SHP77 treated with DMSO at 0.1 percent for 48 hours (cell line): ENCODE results near the gene ZNF407.

ENCODE experiments used
- DNase-seq: peaks from one replicate; lab custom pipeline; 2025; lab: John Stamatoyannopoulos, UW

Gene ZNF407

DNA sequence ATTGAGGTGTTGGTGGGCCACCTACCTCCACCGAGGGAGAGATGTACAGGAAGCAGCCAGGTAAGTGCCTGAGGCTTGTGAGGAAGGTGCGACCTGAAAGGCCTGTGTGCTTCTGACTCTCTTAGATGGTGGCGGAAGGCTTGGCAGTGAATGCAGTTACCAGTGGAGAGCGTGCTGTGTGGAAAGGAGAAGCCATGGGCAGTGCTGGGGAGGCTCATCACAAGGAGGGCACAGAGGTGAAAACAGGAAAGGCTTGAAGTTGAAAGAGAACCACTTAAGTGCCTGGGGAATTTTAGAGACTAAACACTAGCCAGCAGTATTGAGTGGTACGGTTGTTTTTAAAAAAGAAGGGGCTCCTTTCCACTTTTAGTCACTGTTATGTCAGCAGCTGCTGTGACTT, 130.9 kb downstream of the ZNF407 start:
- no peak for DNase-seq

DNA sequence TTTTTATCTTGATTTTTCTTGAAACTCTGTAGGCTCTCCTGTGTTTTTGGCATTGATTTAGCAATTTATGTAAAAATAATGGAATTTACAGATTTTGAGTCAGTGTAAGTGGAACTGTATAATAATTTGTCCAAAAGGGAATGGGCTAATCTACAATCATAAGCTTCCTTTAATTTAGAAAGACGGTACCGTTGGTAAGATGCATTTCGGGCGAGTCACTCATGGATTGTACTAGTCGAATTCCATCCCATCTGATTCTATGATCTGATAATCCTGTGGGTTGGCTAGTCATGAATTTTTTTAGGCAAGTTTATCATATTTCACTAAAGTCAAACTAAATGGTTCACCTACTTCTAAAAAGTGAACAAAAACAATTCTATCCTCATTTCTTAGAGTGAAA, 133.4 kb downstream of the ZNF407 start:
- no peak for DNase-seq

DNA sequence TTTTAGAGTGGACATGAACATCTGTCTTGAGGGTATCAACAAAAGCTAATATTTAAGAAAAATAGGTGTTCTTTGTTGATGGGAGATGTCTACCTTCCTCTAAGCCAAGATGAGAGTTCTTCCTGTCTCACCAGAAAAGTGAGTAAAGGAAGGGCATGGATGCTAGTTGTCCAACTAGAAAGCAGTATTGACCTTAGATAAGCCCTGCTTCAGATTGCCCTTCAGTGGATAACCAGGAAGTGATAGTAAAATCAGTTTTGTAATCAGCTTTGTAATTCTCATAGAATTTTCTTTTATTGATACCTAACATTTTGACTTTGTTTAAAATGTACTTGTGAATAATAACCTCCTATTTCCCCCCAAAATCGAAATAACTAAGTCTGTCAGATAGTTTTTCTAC, 134.7 kb downstream of the ZNF407 start:
- DNase-seq = no peak

DNA sequence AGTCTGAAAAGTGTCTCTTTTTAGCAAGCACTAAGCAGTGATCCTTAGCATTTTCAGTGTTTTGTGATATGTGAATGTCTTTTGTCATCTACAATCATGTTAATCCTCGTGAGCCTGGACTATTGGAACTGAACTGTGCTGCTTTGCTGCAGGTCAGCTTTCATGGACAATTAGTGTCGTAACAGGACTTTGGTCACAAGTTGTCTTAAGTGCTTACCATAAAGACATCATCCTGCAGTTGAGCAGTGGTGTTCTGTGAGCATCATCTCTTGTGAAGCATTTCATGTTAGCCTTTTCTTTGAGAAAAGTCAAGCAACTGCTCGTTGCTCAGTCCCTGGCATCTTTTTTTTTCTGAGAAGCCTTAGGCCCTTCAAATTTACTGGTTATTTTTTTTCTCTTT, 135.9 kb downstream of the ZNF407 start:
- DNase-seq = no peak

DNA sequence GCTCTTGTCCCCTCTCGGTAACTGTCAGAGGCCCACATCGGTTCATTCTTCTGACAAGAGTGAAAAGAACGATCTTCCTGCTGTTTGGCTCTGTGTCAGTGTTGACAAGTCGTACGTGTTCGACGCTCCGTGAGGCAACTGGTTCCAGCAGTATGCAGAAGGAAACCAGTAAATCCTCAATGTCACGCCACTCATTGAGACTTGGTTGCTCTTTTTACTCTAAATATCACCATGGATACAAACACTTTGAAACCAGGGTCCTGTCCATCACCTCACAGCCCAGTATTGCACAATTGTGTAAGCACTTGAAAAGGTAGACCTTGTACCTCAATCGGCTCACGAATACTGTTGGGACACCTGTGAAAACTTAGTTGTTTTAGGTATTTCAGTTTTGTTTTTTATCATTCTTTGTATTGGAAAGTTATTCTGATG, 136.4 kb downstream of the ZNF407 start:
- DNase-seq = no peak

DNA sequence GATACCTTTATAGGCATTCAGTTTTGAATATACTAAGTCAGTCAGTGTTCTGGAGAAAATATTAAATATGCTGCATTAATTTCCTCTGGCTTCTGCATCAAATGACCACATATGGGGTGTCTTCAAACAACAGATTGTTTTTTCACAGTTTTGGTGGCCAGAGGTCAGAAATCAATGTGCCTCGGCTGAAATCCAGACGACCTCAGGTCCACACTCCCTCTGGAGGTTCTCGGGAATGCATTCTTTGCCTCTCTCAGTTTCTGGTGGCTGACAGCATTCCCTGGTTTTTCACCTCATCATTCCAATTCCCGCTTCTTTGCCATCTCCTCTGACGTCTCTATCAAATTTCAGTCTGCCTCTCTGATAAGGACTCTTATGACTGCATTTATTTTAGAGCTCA, 142.3 kb downstream of the ZNF407 start:
- no peak for DNase-seq

DNA sequence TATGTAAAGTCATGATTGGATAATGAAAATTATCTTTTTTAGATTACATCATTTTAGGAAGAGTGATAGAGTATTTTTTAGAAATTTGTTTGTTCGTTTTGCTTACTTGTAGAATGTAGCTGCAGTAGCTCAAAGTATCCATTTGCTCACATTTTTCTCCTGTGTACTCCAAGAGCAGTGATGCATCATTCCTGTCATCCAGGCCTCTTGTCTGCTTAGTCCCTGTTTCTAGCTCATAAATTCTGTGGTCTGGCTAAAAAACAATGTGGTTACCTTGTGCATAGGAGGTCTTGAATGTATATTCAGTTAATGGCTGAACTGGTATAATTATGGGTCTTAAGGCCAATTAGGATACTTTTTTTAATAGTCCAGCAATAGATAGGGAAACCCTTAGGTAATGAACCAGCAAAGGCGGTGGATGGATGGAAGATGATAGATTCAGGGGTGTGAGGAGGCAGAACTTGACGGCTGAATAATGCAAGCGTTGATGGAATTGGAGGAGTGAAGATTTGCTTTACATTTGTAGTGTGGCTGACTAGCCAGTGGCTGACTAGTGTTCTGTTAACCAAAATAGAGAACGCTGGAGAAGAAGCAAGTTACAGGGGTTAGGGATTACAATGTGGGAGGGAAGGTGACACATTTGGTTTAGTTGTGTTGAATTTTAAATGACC, 145.0 kb downstream of the ZNF407 start:
- no peak for DNase-seq

DNA sequence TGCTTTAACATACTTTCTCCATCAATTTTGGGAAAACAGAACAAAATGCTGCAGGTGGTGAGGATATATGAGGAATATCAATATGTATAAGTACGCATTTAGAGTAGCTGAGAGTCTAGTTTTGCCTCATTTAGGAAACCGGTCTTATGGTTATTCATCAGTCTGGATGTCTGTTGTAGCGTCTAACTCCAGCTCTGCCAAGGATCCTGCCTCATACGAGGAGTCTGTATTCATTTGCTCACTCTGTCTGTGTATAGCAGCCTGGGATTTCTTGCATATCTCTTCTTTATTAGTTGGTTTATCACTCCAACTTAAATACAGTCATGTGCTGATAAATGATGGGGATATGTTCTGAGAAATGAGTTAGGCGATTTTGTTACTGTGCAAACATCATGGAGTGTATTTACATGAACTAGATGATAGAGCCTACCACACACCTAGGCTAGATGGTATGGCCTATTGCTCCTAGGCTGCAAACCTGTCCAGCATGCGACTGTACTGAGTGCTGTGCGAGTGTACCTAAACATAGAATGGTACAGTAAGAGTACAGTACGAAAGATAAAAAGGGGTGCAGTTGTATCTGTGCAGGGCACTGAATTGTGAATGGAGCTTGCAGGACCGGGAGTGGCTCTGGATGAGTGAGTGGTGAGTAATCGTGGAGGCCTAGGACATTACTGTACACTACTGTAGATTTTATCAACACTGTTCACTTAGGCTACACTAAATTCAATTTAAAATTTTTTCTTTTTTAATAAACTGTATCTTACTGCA, 148.1 kb downstream of the ZNF407 start:
- peak; percentile 43 for DNase-seq

DNA sequence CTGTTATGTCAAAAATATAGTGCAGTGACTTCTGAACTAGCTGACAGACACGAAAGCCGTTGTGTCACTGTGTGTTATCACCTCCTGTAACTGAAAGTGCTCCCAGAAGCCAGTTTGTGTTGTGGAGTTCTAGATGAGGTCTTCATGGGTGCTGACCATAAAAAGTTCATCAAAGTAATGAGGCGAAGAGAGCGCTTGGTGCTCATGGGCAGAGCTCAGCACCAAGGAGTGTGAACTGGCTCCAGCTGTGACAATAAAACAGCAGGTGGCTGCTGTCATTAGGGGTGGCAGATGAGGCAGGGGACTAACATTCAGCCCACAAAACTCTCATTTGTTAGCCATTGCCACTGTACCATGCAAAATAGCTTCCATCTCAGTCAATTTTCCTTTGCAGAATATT, 151.1 kb downstream of the ZNF407 start:
- peak; percentile 94 for DNase-seq

DNA sequence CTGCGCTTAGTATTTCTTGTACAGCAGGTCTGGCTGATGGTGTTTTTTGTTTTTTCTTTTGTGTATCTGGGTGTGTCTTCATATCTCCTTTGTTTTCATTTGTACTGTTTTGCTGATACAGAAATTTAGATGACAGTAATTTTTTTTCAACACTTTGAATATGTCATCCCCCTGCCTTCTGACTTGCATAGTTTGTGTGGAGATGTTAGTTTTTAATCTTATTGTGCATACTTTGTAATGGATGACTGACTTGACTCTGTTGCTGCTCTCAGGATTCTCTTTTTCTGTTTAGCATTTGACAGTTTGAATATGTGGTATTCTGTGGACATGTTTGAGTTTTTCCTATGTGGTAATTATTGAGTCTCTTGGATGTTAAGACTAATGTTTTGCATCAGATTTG, 161.3 kb downstream of the ZNF407 start:
- no peak for DNase-seq

DNA sequence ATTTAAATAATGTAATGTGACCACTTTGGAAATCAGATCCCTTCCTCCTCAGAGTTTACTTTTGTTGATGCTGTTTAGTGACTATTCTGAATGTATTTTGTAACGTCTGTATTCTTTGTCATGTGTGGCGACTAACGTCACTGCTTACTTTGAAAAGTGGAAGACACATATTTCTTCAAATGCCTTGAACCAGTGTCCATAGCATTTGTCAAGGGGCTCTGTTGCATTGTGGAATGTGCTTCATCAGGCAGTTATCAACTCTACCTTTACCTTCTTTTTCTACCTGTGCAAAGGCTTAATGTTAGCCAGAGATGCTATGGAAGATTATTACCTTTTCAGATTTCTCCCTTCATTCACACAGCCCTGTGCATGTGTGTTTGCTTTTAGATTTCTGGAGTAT, 162.4 kb downstream of the ZNF407 start:
- no peak for DNase-seq

DNA sequence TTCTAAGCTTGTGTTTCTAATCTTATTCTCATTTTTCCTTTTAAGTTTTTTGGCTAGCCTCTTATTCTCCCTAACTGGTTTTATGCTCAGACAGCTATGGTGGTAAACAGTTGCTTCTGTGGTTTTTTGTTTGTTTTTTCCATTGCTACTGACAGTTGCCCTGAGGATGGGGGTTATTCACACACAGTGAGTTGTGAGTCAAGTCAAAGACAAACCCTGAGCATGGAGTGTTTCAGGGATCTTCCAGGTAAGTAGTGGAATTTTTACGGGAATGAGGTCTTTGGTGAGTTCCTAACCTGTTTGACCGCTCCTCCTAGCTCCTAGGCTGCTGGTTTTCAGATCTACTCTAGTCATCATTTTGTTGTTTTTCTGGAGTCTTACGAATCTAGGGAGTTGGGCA, 162.8 kb downstream of the ZNF407 start:
- no peak for DNase-seq

DNA sequence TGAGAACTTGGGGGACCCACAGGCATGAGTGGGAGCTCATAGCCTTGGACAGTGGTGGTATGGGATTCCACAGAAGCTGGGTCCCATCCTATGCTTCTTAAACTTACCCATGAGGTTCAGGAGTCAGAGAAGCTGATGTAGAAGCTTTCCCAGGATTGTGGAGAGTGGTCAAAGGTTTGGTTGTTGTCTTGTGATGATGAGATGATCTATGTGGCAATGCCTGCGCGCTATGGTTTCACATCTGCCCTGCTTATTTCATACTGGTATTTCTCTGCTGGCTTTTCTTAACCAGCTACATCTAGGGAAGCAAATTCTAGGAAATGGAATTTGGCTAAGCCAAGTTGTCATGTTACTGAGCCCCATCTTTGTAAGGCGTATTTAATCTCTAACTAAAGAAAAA, 168.6 kb downstream of the ZNF407 start:
- DNase-seq = no peak

DNA sequence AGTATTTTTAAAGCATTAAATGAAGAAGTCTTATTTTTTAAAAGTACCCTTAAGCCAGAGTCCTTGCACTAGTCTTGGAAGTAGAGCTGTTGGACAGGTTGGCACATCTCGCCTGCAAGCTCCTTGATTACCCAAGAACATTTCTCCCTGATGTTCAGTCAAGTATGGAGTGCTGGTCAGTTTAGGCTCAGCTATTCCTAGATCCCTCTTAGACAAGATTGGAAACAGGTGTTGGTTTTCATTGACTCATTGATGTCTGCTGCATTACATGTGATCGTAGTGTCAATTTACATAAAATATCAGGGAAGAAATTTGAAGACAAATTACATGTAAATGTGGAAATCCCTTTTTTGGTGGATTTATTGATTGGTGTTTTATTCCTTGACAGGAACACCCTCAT, 170.4 kb downstream of the ZNF407 start:
- no peak for DNase-seq

DNA sequence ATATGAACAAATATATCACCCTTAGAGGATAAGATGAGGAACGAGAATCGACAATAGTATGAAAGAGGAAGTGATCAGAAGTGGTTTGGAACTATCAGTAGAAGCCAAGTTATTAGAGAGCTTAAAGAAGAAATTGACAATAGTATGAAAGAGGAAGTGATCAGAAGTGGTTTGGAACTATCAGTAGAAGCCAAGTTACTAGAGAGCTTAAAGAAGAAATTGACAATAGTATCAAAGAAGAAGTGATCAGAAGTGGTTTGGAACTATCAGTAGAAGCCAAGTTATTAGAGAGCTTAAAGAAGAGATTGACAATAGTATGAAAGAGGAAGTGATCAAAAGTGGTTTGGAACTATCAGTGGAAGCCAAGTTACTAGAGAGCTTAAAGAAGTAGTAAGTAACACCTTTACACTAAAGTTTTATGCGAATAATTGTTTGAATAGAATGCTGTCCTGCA, 175.5 kb downstream of the ZNF407 start:
- DNase-seq = no peak

DNA sequence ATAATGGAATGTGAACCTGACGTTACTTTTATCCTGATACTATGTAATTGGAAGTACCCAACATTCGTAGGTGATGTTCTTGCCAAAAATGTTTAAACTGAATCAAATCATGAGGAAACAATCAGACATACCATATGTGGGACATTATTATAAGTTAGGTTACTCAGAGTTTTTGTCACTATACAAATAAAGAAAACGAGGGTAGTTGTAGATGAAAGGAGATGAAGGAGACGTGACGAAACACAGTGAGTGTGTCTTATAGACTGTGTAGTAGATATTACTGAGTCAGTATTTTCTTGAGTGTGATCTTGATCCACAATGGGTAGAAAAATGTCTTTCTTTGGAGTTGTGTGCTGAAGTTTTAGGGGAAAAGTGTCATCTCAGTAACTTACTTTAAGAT, 176.8 kb downstream of the ZNF407 start:
- DNase-seq = no peak

DNA sequence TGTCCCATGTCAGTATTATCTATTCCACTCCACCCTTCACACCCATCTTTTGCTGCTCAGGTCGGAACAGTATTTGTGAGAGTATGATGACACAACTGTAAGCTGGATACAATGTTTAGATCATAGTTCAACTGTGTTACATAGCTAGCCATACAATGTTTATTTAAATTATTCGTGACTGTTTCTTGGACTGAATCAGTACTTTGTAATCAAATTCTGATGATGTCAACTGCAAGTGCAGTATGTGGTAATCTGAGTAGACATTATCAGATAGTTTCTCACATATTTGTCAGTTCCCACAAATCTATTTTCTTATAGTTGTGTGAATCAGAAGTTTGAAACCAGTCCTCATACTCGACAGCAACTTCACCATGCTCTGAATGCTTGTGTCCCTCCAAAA, 177.6 kb downstream of the ZNF407 start:
- DNase-seq = no peak

DNA sequence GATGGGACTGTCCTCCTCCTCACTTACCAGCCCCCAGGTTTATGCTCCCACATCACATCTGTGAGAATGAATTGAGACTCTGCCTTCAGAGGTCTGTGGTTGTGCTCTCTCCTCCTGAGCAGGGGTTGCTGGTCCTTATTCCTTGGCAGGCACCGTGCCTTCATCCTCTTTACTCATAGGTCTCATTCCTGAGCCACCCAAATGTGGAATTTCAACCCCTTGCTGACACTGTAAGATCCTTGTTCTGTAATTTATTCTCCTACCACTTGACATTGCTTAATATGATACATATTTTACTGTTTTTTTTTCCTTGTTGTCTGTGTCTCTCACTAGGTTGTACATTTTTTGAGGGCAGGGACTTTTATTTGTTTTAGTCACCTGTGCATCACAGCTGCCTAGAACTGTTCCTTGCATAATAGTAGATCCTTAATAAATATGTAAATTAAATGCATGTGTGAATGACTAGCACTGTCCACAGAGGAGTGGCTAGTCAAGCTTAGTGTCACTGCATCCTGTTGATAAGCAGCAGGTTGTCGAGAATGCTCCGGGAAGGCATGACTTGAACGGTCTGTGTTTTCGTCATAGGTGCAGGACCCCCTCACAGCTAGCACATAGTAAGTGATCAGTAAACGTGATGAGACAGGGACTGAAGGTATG, 180.6 kb downstream of the ZNF407 start:
- no peak for DNase-seq

DNA sequence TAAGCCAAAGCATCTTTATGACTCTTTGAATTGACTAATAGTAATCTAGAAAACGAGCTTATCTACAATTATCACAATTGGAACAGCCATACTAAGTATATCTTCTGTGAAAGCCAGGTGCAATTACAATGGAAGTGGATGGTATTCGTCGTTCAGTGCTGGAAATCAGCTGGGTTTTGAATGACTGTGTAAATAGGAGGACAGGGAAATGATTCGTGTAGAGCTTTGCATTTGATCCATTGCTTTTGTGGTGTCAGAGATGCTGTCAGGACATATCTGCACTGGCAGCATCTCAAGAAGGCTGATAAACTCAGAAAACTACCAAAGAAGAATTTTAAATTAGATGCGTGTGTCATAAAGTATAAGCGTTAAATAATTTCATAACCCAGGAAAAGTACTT, 187.1 kb downstream of the ZNF407 start:
- DNase-seq = peak; percentile 77

DNA sequence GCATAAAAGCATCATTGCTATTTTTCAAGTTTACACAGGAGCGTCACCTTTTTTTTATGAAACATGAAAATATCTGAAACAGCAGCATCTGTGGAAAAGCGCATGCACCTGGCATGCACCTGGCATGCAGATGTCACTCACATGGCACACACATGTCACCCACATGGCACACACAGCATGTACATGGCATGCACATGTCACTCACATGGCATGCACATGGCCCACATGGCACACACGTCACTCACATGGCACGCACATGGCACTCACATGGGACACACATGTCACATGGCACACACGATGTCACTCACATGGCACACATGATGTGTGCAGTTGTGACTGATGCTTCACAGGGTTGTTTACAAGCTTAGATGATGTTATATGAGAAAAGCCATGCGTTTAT, 188.0 kb downstream of the ZNF407 start:
- no peak for DNase-seq

DNA sequence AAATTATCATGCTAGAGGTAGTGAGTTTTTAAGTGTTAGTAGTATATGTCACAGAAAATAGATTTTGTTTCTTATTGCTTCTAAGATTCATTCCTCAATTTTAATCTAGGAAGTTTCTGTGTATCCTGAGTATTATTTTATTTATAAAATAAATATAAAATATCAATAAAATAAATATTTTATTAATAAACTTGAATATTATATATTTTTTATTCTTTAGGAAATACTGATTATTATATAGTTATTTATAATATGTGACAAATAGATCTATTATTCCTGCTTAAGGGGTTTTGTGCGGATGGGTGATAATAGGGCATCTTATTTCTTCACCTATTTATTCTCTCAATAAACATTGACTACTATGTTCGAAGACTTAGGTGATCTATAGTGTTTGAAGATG, 191.0 kb downstream of the ZNF407 start:
- no peak for DNase-seq

DNA sequence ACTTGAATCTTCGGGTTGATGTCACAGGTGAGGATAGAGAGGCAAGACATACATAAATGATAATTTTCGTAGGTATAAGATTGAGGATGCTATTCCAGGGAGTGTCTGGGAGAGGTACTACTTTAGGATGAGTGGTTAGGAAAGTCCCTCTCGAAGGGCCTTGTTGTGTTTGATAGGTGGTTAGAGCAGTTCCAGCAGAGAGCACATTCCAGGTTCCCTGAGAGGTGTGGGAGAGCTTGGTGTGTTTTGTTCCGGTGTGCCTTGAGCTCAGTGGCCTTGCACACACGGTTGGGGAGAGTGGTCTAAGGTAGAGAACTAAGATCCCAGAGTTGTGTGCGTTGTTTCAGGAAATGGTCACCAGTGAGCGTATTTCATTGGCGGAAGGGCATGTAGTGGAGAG, 191.4 kb downstream of the ZNF407 start:
- no peak for DNase-seq

DNA sequence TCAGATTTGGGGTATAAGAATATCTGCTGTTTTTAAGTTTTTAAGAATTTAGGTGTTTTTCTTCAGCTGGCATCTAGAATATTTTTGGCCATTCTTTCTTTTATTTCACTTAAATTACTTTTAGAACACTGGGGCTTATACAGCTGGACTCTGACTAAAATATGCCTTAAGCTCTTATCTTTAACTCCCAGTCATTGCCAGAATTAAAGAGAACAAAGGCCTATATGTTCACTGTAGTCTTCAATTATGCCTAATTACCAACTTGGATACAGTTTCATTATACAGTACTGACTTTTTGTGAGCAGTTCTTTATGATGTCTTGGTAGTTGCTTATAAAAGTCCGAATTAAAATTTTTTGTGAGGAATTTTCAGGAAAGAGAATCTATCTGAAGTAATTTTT, 192.8 kb downstream of the ZNF407 start:
- no peak for DNase-seq
